Breast epithelium (tissue), 4 donors: Measurements from ENCODE around the gene CYSLTR2. TPM values are rescaled to one million over a fixed set of nuclear protein-coding genes. Genes with fewer than 3 reads are reported as not detected.
A peak's percentile ranks its signal among the peaks of the same experiment; 100 is the strongest.

Source experiments
- DNase-seq, 2 donors: peaks; one replicate each; pipeline ENCODE4 v3.0.0-alpha.2; 2019; ENCODE audit warnings: low spot score in 2 of 2
- H3K27ac ChIP-seq, 2 donors: fragments of 200-600 bp; sonication (generic) in 1 of 2; one replicate each; pipeline ENCODE4 v1.5.1; 2016 to 2019; ENCODE audit warnings: mild to moderate bottlenecking in 1 of 2
- H3K27me3 ChIP-seq, 2 donors: fragments of 200-600 bp; sonication (generic) in 1 of 2; one replicate each; pipeline versions ENCODE4 v1.5.1 to v1.6.0; 2017 to 2019; ENCODE audit warnings: control low read depth in 1 of 2, mild to moderate bottlenecking in 1 of 2
- H3K36me3 ChIP-seq: fragments of 200-600 bp; one replicate; pipeline ENCODE4 v1.5.1; 2019
- H3K4me1 ChIP-seq, 2 donors: fragments of 200-600 bp; sonication (generic); one replicate each; pipeline ENCODE4 v1.5.1; 2016 to 2019; ENCODE audit warnings: control low read depth in 1 of 2
- H3K4me3 ChIP-seq, 3 donors: fragments of 200-600 bp; sonication (generic); 1 replicate in 2 of 3; 2 replicates in 1 of 3; pipeline ENCODE4 v1.5.1; 2016 to 2019; ENCODE audit warnings: mild to moderate bottlenecking in 3 of 3, moderate library complexity in 2 of 3
- H3K9me3 ChIP-seq, 2 donors: fragments of 200-600 bp; sonication (generic) in 1 of 2; one replicate each; pipeline ENCODE4 v1.5.1; 2016 to 2019; ENCODE audit warnings: control low read depth in 1 of 2
- POLR2A ChIP-seq: fragments of 450-650 bp; IDR thresholded peaks from one replicate; pipeline ENCODE4 v1.6.1; 2016; ENCODE audit warnings: antibody characterized with exemption, mild to moderate bottlenecking, moderate library complexity
- POLR2AphosphoS5 ChIP-seq, 3 donors: sonication (generic); formaldehyde crosslinking; IDR thresholded peaks; one replicate each; pipeline ENCODE4 v1.6.1; 2017; ENCODE audit warnings: antibody characterized with exemption in 3 of 3
- intact Hi-C: fragments of 100-400 bp; cut with DNase I; formaldehyde crosslinking; loops from one replicate; pipeline ENCODE4 v1.15.1; 2023; ENCODE audit warnings: low total_unique reads
- total RNA-seq, 3 donors: library from RNA; depleted of rRNA; stranded (reverse); fragments of >200 nt; gene quantifications; one replicate each; pipeline ENCODE4 v1.1.0, GENCODE V29; 2016
- TF ChIP-seq, protein P1 (sequence below), 3 donors: fragments of 450-650 bp; IDR thresholded peaks; one replicate each; pipeline ENCODE4 v1.5.1; 2016 to 2017; ENCODE audit warnings: antibody characterized with exemption in 3 of 3, mild to moderate bottlenecking in 3 of 3, moderate library complexity in 3 of 3

The CYSLTR2 gene
- total RNA-seq, 3 donors from 2014 or later = 0.32 to 1.0 (median 0.33) TPM

DNA sequence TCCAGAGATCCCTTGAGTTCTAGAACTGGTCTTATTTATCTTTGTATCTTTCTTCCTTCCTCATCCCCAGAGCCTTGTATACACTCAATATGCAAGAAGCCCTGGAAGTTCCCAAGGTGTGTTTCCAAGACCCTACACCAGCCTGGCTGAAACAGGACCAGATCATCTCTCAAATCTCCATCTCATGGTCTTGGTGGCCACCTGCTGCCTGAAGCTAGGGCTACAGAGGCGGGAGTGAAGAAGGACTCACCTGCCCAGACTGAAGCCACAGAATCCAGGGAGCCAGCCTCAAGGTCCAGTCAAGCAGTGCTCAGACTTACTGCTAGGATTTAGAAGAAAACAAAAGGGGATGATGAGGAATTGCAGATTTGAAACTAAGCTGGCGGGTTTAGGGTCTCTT is 6.1 kb upstream of the CYSLTR2 start:
- H3K4me3 ChIP-seq = no peak overlapping the region
- H3K27me3 ChIP-seq = no peaks in the 10 kb centered on the region
- intact Hi-C loops = no loop called here
- no peaks in the 10 kb centered on the region for H3K36me3 ChIP-seq
- no peaks in the 10 kb centered on the region for H3K4me1 ChIP-seq
- TF ChIP-seq POLR2A = no peak
- TF ChIP-seq, protein P1, sequence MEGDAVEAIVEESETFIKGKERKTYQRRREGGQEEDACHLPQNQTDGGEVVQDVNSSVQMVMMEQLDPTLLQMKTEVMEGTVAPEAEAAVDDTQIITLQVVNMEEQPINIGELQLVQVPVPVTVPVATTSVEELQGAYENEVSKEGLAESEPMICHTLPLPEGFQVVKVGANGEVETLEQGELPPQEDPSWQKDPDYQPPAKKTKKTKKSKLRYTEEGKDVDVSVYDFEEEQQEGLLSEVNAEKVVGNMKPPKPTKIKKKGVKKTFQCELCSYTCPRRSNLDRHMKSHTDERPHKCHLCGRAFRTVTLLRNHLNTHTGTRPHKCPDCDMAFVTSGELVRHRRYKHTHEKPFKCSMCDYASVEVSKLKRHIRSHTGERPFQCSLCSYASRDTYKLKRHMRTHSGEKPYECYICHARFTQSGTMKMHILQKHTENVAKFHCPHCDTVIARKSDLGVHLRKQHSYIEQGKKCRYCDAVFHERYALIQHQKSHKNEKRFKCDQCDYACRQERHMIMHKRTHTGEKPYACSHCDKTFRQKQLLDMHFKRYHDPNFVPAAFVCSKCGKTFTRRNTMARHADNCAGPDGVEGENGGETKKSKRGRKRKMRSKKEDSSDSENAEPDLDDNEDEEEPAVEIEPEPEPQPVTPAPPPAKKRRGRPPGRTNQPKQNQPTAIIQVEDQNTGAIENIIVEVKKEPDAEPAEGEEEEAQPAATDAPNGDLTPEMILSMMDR (IDR thresholded peaks at IDR 0.05) = no peak
- TF ChIP-seq POLR2AphosphoS5 (IDR thresholded peaks at IDR 0.05) = no peak
- H3K27ac ChIP-seq = no peak overlapping the region
- DNase-seq = no peak
- no peaks in the 10 kb centered on the region for H3K9me3 ChIP-seq

DNA sequence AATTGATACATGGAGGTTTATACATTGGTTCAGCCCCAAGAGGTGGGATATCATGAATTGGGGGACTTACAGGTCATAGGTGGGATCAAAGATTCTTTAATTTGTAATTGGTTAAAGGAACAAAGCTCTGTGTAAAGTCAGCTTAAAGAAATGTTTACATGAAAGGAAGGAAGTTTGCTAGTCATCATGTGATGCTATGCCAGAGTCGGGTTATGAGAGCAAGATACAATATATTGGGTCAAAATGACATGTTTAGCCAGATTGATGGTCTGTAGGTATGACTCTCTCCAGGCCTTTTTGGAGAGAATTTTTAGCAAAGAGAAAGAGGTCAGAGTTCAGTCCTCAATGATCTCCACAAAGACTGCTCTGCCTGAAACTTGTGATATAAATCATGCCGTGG is 5.3 kb upstream of the CYSLTR2 start:
- no peak overlapping the region for H3K4me3 ChIP-seq
- H3K4me1 ChIP-seq = no peaks in the 10 kb centered on the region
- no peak for DNase-seq
- intact Hi-C loops = no loop called here
- no peaks in the 10 kb centered on the region for H3K27me3 ChIP-seq
- no peaks in the 10 kb centered on the region for H3K9me3 ChIP-seq
- no peak overlapping the region for H3K27ac ChIP-seq
- TF ChIP-seq, protein P1 (IDR thresholded peaks at IDR 0.05) = no peak
- TF ChIP-seq POLR2A (no peak), POLR2AphosphoS5 (IDR thresholded peaks at IDR 0.05) (no peak)
- H3K36me3 ChIP-seq = no peaks in the 10 kb centered on the region

DNA sequence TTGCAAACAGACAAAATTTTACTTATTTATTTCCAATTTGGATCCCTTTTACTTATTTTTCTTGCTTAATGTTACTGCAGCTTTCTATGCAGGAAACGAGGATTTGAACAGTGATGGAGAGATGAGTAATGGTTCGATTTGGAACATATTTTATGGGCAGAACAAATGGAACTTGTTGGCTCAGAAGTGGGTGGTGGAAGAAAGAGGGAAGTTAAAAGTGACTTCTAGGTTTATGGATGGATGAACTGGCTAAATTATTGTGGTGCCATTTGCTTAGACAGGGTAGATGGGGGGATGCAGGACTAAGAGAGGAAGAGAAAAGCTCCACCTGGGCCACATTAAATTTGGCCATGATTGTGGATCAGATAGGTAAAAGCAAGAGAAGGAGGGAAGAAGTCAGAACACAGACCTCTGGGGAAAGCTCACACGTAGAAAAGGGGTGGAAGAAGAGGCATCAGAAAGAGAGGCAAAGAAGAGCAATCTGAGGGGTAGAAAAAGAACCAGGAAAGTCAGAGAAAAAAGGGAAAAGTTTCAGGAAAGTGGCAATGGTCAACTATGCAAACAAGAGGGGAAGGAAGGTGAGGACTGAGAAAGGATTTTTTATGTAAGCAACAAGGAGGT is 768 bp upstream of the CYSLTR2 start:
- no peak overlapping the region for H3K27ac ChIP-seq
- intact Hi-C loops = no loop called here

DNA sequence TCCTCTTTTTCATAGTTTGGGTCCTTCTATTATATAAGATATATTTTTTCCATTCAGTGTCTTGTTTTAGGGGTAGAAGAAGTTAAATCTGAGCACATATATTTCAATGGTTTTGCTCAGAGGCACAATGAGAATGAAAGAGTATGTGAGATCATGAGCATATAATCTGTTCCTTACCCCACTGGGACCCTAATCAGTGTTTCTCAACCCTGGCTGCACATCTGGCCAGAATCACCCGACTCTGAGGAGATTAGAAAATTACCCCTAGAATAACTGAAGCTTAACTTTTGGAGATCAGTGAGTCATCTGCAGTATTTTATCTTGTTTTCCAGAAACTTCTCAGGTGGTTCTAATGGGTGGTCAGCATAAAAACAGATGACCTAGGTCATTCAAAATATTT is 782 bp downstream of the CYSLTR2 start:
- no peaks in the 10 kb centered on the region for H3K4me1 ChIP-seq
- no peaks in the 10 kb centered on the region for H3K9me3 ChIP-seq
- no peak for DNase-seq
- no peak overlapping the region for H3K4me3 ChIP-seq
- no peaks in the 10 kb centered on the region for H3K36me3 ChIP-seq
- H3K27me3 ChIP-seq = no peaks in the 10 kb centered on the region
- no peak overlapping the region for H3K27ac ChIP-seq
- intact Hi-C loops = no loop called here
- TF ChIP-seq, protein P1 (IDR thresholded peaks at IDR 0.05) = no peak
- TF ChIP-seq POLR2A (no peak), POLR2AphosphoS5 (IDR thresholded peaks at IDR 0.05) (no peak)

More for the DNA sequence above, 768 bp upstream of the CYSLTR2 start:
- DNase-seq = no peak
- no peaks in the 10 kb centered on the region for H3K36me3 ChIP-seq
- H3K4me3 ChIP-seq = no peak overlapping the region
- H3K27me3 ChIP-seq = no peaks in the 10 kb centered on the region
- H3K4me1 ChIP-seq = no peaks in the 10 kb centered on the region
- H3K9me3 ChIP-seq = no peaks in the 10 kb centered on the region
- TF ChIP-seq POLR2AphosphoS5 (IDR thresholded peaks at IDR 0.05) = no peak
- no peak for TF ChIP-seq POLR2A
- TF ChIP-seq, protein P1 (IDR thresholded peaks at IDR 0.05) = no peak

DNA sequence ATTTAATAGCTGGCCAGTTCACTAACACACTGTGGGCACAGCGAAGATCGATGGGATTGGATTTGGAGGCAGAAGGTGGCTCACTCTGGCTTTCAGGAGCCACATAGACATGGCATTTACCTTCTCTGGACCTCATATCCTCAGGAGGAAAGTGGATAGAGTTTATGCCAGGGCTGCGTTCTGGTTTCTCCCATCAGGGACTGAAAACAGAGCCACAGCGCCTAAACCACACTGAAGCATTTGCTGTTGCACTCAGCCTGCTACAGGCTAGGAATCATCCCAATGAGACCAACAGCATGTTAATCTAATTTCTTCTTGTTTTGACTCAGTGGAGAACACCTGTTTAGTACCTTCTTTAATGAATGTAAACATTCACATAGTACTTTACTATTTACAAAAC is 1.6 kb downstream of the CYSLTR2 start:
- DNase-seq = no peak
- intact Hi-C loops = no loop called here
- H3K27ac ChIP-seq = peak overlapping the region in 1 of 2 donors; percentile 15
- TF ChIP-seq POLR2A = no peak
- TF ChIP-seq, protein P1 (IDR thresholded peaks at IDR 0.05) = no peak
- no peaks in the 10 kb centered on the region for H3K9me3 ChIP-seq
- no peaks in the 10 kb centered on the region for H3K4me1 ChIP-seq
- H3K27me3 ChIP-seq = no peaks in the 10 kb centered on the region
- H3K4me3 ChIP-seq = no peak overlapping the region
- no peaks in the 10 kb centered on the region for H3K36me3 ChIP-seq
